Activated CD4-positive, alpha-beta T cell treated with anti-CD3 and anti-CD28 coated beads, Interleukin-2, amount 50 U/mL, for 48 hours (primary cell): Measurements from ENCODE around the gene HOXB6.

Experiments used
- DNase-seq, 2 experiments: peaks; one replicate each; pipeline ENCODE4 v3.0.0-alpha.2; 2020

Gene HOXB6

DNA sequence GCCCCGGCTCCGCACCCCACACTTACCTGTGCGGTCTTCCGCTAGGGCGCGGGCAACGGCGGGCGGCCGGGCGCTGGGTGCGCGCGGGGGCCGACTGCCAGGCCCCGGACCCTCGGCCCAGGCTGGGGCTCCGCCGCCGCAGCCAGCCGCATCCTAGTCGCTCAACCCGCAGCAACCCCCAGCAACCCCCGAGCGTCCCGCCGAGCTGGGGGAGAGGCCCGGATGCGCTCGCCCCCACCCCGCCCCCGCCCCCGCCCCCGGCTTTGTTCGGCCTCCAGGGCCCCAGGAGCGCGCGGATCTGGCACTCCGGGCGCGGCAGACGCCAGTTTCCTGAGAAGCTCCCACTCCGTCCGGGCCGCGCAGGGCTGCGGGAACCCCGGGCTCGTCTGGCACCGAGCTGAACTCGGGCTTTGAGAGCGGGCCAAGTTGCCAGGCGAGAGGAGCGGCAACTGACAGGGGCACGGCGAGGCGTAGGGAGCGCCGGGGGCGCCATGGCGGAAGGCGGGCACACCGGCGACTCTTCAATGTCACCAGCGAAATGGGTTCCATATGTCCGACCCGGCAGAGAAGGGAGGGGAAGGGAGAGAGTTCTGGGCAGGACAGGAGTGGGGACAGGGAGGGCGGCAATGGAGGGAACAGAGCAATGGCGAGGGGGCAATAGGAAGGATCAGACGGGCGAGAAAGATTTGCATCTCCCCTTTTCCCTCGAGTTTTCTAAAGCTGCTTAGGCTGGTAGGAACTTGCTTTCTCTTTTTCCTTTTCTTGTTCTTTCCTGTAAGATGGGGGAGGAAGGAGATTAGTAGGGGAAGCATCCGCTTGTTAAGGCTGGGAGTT lies 40.4 kb downstream of the HOXB6 start:
- DNase-seq = no peak

GRCh38 chr17:48563867-48564187 lies 41.0 kb downstream of the HOXB6 start:
- DNase-seq = no peak

GRCh38 chr17:48563385-48563838 lies 41.4 kb downstream of the HOXB6 start:
- DNase-seq = no peak

DNA sequence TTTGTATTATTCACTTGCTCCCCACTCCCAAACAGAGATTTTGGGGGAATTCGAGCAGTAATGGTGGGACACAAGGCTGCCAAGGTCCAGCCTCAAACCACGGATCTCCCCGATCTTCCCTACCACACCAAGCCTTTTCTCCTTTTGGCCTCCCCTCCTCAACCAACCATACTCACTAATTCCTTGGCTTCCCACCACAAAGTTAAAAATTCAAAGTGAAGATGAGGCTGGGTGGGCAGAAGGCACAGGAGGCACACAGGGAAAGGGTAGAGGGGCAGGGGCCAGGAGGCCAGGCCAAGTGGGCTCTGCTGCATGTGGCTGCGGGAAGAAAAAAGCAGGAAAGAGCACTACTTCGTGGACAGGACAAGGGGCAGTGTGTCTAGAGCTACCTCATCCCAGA lies 41.9 kb downstream of the HOXB6 start:
- no peak for DNase-seq

DNA sequence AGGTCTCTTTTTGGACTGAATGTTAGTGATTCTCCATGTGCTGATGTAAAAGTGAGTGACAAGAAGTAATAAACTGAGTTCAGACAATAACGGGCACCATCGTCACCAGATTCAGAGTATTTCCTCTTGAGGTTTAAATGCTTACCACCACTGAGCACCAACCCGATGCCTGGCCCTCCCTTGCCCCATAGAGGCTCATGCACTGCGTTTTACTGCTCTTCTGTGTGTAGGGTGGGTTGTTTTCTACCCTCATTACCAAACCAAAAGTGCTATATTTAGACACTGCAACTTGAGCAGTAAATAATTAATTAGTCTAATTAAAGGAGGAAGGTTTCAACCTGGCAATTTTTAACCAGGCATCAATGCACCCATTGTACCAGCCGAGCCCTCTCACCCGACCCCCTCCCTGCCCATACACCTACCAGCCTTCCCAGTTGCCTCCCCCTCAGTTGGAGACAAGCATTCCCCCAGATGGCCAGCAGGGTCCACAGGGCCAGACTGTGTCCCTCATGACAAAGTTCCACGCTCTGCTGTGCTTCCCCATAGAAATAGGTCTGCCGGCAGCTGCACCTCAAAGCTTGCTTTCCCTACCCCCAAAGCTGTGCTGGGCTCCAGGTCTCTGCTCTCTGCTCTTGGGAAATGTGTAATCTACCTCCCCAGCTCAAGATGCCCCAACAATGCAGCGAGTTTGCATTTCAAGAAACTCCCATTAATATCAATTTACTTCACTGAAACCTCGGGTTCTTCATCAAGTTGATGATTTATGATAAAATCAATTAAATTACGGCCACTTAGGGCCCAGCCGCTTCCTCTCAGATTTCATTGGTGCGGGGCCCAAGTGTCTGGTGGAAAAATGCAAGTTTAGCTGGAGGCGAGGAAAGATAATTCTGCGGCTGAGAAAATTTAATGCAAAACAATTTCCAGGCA lies 42.6 kb downstream of the HOXB6 start:
- no peak for DNase-seq

DNA sequence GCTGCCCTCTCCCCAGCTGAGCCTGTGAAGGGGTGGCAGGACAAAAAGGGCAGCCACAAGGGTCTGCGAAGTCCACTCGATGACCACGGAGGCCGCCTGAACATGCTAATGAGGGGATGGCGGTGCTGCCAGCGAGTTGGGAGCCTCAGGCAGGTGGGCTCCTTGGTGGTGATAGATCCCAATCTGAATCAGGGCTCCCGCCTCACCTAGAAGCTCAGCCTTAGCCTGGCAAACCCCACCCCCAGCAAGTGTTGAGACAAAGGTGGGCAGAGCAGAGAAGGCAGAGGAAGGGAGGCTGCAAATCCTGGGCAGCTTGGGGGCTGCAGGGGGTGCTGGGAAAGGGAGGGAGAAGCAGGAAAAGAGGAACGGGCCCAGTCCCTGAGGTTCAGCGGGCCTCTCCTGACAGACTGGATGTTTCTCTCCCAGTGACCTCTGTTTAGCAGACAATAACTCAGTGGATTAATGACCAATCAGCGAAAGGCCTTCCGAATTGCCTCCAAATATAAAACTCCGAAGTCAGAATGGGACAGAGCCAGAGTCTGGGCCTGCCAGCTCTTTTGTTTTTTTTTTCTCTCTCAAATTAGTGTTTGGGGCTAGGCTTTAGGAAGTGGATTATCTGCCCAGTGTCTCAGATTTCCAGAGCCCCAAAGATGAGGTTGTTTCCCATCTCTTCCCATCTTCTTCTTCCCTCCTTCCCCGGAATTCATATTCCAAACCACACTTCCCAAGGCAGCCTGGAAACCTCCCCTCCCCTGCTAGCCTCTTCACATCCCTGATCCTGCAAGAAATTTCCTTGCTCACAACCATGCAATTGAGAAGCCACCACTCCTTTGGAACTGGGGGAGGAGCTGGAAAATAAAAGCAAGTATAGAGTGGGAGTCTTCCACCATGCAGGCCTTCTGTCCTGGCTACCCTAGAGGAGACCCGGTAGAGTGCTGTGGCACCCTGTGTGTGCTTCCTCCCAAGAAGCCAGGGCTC lies 44.7 kb downstream of the HOXB6 start:
- no peak for DNase-seq

DNA sequence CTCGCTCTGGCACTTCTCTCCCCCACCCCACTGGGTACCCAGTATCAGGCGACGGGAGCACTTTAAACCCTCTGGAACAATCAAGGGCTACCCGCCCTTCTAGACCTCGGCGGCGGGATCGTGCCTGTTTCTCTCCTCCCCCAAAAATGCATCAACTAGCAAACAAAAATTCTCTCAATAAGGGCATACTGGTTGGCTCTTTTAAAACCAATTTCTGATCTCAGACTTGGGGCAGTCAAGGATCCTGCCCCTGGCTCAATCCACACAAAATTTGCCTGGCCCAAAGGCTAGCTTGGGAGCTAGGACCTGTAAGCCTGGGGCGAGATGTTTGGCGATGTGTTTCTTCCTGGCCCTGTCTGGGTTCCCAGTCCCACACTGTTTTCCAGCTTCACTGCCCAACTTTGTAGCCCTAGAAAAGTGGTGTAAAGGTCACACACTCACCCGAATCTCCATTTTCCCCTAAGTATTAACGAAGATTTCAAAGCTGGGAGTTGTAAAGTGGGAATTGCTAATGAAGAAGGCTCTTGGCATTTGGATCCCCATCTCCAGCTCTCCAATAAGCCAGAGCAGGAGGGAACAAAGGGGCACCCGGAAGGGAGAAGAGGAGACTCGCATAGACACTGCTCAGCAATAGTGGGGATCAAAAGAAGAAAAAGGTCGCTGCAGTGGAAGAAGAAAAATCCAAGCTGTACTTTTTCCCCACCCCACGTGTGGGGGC lies 45.5 kb downstream of the HOXB6 start:
- no peak for DNase-seq

- DNase-seq = no peak
Measured at GRCh38 chr17:48558831-48559121, 46.0 kb downstream of the HOXB6 start.

- no peak for DNase-seq
Measured at GRCh38 chr17:48558057-48558830, 46.5 kb downstream of the HOXB6 start.

DNA sequence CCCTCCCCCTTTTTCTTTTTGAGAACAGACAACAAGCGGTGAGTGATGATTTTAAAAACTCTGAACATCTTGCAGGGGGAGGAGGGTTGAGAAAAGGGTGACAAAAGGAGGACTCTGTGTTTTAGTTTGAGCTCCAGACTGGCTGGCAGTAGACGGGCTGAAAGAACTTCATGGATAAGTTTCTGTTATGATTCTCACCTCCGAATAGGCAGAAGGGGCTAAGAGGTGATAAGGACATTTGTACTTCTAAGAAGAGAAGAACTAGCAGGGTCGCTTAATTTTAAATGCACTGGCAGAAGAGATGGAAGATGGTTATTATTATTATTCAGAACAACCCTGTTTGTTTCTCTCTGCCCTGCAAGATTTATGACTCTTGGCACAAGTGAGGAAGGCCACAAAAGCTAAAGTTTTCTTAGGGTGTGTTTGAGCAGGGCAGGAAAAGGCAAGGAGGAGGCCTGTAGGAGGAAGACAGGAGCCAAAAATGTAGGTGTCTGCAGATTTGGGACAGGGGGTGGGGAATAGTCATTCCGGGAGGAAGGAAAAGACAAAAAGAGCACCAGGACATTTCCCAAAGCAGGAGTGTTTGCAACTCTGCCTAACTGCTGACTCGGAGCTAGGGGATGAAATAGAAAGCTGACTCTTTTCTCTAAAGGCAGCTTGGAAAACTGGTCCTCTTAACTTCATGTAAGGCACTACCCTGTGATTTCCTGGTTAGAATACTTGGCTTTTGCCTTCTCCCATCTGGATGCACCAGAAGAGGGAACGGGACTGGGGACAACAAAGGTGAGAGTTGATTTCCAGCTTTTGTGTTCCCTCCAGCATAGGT lies 48.0 kb downstream of the HOXB6 start:
- no peak for DNase-seq

DNA sequence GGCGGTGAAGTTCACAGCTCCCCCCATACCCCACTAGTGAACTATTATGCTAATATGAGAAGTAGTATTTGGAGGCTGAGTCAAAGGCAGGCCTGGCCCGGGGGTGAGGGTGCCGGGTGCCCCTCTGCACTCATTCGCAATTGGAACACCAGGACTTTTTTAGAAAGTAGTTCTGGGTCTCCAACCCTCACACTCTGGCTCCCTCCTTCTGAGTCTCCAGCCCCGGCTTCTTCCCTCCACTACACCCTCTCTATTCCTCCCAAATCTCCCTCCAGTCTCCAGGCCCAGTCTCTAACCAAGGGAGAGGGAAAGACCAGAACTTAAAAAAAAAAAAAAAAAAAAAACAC lies 48.6 kb downstream of the HOXB6 start:
- DNase-seq = no peak

DNA sequence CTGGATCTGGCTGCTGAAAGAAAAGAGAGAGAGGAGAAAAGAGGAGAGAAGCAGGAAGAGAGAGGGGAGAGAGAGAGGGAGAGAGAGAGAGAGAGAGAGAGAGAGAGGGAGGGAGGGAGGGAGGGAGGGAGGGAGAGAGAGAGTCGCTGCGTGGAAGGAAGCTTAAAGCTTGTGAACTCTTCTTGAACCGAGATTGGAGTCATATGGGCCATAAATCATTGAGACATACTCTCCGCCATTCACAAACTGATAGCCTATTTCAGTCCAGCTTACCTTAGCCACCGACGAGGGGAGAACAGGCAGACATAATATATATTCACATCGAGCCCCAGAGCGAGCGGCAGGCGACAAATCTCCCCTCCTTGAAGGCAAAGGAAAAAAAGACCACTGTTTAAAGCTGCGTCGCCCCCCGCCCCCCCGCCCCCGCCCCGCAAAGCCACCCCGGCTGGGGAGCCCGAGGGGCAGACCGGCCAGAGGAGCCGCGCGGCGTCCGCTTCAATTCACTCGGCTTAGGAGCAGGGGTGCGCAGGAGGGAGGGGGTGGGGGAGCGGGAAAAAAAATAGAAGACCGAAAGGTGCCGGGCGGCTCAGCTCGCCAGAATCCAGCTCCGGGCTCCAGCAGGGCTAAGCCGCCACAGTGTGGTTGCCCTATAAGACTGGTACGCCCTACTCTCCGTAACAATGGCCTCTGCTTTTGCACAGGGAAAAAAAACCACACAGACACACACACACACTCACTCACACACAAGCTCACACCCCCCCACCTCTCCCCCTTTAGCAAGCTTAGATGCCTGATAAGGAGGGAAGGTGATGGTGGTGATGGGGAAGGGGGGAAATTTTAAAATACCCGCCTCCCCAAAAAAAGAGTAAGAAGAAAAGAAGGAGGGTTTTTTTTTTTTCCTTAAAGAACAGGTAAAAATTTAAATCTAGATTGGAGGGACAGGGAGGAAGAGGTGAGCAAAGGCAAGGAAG lies 49.2 kb downstream of the HOXB6 start:
- no peak for DNase-seq

- DNase-seq = no peak
Measured at GRCh38 chr17:48554412-48555257, 50.2 kb downstream of the HOXB6 start.

- DNase-seq = no peak
Measured at GRCh38 chr17:48553826-48554225, 51.0 kb downstream of the HOXB6 start.

- no peak for DNase-seq
Measured at GRCh38 chr17:48553190-48553547, 51.6 kb downstream of the HOXB6 start.

DNA sequence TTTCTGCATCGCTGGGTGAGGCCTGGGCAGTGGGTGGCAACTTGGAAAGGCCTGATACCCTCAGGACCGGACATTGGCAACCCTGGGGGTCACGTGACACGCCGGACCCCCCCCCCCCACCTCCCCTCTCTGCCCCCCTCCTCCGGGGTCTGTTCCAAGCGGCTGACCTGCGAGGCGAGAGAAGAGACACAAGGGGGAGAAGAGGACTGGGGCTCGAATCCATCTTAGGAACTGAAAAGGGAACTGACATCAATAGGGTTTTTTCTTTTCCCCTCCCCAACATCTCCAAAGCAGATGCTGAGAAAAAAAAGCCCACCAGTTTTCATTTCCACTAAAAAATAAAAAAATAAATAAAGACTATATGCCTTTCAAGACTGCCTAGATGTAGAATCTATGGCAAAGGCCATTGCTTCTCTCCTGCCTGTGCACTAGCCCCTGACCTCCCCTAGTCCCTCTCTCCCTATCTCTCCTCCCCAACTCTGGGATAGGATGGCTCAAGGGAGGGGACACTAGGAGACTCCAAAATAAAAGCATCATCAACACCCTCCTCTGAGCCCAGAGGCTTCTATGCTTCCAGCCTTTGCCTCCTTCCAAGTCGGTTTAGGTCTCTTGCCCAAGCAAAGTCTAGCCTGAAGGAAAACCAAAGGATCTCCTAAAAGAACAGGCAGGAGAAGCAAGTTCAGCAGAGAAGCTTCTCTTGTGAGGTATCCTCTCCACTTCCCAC lies 52.2 kb downstream of the HOXB6 start:
- no peak for DNase-seq

DNA sequence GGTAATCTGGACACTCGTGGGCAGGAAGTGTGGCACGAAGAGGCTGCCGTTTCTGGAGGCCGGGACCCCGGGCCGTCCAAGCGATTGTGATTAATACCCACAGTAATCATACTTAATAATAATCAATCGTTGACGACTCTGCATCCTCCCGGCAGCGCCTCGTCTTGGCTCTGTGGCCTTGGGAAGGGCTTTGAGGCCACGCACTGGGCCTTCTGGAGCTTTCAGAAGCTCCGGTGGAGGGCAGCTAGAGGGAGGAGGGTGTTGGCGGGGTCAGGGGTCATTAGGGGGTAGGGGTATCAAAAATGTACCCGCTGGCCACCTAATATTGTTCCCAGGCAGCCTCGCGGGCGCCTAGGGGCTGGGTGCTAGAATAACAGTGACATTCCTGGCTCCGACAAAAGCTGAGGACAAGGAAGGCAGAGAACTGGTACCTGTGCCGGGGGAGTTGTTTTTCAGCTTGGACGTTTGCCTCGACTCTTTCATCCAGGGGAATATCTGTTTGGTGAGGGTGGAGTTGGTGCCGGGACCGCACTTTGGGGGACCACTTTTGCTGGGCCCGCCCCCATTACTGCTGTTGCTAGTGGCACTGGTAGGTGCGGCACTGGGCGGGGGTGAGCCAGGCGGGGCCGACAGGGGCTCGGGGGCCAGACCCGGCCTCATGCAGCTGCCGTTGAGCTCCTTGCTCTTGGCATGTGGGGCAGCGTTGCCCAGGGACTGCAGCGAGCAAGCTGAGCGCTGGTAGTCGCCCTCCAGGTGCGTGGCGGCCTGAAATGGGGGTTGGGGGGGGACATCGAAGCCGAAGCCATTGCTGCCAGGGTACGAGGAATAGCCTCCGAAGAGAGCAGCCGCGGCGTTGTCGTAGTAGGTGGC lies 53.0 kb downstream of the HOXB6 start:
- no peak for DNase-seq
